Measurements from ENCODE around the gene C14orf180.
"Not testable (repeated sequence)": the region's sequence is repeated elsewhere in the genome, so short reads cannot be mapped to it uniquely, and the experiment has no call there.

C14orf180 gene

DNA sequence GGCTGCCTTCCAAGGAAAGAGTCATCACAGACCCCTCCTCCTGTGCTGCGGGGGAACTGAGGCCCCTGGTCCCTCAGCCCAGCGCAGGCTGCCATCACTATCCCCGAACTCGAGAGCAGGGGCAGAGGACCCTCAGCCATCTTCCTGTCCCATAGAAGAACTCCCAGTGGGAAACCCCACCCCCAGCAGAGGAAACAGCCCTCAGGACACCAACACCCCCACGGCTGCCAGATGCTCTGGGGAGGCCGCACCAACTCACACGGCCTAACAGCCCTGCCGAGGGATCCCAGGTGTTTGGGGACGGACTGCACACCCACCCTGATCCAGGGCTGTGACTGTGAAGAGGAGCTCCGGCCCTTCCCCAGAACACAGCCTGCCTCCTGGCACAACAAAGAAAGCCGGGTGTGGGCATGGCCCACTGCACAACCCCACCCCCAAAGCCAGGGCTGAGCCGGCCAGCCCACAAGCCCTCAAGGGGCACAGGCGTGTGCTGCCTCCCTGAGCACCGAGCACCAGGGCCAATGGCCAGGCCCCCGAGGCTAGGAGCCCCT lies 16.3 kb upstream of the C14orf180 start:
- no peak for DNase-seq

DNA sequence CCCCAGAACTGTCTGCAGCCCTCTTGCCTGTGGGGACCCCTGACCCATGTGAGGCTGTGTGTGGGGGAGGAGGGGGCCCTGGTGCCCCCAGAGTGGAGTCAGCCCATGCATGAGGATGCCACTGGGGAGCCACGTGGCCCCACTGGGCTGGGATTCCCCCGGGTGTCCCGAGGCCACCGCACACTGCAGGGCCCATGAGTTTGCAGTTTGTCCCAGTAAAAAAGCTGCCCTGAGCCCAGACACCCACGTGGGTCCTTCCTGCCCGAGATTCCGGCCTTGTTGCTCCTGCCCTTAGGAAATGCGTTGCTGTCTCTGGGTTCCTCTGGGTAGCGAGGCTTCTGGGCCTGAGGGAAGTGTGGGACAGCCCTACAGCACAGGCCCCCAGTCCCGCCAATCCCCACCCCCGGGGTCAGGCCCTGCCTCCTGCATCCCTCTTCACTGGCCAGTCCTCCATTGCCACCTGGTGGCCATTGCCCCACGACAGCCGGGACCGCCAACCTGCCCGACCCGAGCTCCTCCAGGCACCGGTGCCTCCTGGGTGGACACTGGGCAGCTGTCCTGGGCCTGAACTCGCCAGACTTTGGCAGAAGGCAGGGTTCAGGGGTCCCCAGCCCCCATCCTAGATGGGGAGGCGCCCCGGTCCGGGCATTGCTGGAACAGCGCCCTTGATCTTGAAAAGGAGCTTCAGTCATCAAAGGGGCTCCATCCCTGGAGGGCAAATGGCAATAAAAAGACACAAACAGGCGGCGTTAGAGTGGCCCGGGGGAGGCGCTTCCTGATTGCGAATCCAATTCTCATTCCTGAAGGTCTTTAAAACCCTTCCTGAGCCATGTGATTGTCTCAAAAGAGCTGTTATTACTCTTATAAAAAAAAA lies 15.6 kb upstream of the C14orf180 start:
- DNase-seq = no peak

DNA sequence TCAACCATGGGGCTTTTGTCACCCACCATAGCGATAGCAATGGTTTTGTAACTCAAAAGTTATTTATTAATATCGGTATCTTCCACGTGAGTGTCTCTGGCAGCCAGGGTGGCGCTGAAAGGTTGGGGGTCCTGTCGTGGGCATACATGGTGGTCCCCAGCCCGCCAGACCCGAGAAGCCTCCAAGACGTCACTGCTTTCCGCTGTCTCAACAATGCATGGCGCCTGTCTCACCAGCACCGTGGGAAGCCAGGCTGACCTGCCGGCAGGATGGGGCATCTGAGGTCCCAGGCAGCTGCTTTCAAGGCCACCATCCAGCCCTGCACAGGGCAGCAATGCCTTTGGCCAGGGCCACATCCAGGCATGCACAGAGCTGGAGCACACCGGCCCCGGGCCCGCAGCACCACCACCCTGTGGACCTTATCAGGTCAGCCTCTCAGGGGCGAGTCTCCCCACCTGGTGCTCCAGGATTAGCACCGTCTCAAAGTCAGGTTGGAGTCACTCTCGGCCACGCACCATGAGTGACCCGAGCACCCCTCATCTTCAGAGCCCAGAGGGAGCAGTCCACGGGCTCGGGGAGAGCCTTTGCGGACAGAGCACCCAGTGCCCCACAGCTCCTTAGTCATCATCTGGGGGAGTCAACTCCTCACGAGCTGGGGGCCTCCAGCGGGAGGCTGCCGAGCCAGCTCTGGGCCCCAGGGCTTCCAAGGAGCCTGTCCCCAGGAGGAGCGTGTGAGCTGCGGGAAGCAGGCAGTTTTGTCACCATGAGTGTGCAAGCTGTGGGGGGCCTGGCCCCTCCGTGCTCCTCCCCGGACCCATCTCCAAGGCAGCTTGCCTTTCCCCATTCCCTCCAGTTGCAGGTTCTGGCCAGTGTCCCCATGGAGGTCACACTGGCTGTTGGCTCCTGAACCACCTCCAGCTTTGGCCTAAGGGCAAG lies 14.6 kb upstream of the C14orf180 start:
- no peak for DNase-seq

DNA sequence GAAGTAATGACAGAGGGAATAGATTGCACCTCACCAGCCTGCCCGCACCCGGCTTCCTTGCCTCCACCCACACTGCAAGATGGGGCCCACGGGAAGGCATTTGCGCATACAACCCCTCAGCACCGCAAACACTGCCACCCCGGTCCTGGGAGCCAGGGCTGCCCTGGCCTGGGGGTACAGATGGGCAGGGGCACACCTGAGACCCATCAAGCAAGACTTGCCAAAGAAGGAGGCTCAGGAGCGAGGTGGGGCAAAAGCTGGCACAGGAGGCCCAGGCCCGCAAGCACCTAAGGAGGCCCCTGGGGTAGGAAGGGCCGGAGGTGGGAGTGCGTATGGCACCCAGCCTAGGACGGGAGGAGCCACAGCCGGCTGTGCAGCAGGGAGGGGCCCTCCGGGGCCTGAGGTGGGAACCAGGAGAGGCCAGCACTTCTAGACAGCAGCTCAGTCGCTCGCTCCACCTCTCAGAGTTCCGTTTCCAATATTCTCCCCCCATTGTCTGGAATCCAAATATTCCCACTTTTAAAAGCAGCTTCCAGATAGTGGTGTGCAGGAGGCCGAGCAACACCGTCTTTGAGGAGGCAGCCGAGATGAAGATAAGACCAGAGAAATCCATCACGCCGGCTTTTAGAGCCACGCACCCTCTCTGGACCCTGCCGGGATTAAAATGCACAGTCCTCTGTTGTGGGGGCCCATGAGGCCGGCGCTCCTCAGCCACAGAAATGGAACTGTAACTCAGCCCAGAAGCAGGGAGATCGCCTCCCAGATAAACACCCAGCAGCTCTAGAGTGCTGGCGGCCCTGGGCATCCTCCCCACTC lies 12.2 kb upstream of the C14orf180 start:
- DNase-seq = no peak

DNA sequence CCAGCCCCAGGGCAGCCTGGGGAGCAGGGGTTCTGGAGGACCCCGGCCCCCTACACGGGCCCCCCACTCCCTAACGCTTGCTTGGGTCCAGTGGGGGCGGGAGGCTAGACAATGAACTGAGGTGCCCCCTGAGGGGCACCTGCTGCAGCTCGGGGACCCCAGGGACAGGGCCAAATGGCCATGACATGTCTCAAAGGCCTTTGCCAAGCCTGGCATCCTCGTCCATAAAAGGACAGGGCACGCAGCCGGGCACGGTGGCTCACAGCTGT lies 11.7 kb upstream of the C14orf180 start:
- DNase-seq = no peak

DNA sequence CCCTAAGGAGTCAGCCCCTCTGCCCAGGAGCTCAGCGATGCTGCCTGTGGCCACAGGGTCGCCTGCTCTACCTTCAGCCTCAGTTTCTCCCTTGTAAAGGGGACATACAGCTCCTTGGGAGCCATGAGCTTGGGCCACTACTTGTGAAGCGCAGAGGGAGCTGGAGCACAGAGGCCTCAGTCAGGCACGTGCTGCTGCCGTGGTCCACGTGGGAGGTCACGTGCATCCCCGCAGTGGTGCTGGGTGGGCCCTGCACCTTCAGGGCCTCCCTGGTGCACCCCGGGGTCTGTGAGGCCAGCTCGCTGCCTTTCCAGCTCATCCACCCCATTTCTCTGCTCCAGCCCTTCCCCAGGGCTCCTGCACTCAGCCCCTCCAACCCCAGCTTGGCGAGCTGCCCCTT lies 10.9 kb upstream of the C14orf180 start:
- DNase-seq = no peak

DNA sequence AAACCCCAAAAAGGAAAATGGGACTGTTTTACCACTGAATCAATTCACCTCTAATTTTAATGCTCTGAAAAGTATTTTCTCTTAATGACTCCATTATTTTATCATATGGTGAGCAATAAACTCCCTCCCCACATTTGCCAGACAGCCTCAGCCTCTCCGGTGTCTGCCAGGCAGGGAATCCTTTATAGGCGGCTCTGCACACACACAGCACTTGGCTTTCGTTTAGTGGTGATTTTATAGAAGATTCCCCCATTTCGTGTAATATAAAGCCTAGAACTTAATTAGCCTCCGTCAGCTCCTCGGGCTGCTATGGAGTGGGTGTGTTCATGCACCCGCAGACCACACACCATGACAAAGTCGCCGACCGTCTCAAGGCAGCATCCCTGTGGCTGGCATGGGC lies 10.1 kb upstream of the C14orf180 start:
- DNase-seq = no peak

DNA sequence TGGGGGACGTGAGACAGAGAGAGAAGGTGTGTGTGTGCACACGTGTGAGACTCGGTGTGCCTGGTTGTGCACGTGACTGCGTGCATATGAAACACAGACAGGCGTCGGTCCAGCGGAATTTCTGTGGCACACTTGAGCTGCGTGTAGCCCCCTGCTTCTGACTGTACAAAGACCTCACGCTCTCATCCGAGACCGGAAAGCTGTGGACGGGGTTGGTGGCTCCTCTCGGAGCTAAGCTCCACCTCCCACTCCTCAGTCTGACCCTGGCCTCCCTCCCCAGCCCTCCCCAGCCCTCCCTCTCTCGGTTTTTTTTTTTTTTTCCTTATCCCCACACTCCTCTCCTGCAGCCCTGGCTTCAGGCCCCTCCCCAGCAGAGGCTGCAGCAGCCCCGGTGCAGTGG lies 8.3 kb upstream of the C14orf180 start:
- DNase-seq = no peak

DNA sequence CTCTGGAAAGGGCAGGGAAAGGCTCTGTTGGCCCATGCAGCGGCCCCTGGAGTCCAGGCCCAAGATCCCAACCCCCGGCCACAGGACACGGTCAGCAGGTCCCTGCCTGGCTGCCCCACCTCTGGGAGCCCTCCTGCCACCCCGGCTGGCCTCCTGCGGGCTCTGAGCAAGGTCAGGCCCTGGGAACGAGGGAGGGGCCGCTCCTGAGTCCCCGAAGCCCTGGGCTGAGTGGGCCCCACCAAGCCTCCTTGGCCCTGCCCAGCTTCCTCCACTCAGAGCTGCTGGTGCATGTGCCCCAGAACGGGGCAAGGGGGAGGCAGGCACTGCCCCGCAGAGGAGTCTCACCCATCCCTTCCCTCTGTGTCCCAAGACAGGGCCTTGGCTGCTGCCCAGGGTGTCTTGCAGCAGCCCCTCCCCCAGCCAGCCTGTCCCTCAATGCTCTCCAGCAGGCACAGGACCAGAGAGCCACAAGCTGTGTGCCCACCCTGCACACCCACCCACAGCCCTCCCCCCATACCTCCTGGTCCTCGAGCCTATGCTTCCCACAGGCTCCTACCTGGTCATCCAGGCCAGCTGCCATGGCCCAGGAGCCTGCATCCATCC lies 7.4 kb upstream of the C14orf180 start:
- no peak for DNase-seq

DNA sequence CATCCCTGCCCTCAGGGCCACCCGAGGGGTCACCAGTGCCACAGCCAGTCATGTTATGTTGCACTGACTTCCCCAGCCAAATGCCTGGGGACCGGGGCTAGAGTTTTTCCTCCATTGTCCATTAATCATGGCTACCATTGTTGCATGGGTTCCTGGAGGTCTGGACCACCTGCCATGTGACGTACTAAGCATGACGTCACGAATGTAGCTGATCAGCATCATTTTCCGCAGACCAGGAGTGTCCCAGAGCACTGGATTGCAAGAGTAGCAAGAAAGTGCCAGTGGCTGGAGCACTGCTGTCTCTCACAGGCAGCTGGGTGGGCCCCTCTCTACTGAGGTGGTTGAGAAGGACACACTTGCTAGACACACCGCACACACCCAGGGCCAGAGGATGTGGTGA lies 6.9 kb upstream of the C14orf180 start:
- no peak for DNase-seq

DNA sequence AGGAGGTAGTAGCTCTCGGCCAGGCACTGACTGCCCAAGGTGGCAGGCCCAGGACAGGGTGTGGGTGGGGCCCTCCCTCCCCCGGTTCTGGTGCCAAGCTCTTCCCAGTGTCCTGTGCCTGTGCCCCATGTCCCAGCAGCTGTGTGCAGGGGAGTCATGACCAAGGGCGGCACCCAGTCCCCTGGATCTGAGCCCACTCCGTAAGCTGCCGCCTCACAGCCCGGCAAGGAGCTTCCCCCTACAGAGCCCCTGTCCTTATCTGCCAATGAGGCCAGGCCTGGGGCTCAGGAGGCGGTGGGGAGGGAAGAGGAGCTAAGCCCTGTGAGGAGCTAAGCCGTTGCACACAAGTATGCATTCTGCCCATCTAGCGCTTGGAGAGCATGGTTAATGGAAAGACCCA lies 5.6 kb upstream of the C14orf180 start:
- DNase-seq = no peak

DNA sequence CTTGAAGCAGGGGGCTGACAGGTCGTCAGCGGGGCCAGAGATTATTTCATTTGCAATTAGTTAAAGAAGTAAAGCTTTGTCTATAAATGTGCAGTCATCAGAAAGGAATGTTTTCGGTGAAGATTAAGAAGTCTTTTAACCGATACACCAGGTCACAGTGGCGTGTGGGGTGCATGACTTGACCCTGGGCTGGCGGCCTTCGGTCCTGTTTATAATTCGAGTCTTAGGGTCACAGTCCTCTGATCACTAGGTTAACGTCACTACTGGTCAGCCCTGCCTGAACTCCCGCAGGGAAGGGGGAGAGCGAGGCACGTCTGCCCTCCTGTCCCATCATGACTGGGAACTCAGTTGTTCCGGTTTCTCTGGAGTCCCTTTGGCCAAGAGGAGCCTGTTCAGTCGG lies 5.0 kb upstream of the C14orf180 start:
- DNase-seq = no peak

DNA sequence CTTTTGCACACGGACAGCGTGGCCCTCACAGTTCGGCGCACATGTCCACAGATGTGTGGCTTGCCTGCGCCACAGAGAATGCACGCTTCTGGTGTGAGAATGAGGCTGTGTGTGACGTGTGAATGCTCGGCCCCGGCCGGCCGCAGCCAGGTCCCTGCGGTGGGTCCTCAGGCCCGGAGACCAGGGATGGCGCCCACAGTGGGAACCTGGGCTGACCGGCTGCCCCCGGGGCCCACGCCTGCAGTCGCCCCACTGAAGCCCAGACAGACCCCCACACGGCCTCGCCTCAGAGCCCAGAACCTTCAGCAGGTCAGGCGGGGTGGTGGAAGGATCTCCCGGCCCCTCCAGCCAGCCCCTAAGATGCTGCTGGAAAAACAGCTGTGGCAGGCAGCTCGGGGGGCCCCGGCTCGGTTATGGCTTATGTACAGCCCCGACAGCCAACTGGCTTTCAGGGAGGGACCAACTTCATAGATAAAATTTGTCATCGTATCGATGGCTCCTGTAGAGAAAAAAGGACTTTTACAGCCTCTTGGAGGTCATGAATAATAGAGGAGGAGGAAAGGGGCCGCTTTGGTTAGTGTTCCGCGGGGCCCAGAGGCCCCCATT lies 4.5 kb upstream of the C14orf180 start:
- DNase-seq = no peak

DNA sequence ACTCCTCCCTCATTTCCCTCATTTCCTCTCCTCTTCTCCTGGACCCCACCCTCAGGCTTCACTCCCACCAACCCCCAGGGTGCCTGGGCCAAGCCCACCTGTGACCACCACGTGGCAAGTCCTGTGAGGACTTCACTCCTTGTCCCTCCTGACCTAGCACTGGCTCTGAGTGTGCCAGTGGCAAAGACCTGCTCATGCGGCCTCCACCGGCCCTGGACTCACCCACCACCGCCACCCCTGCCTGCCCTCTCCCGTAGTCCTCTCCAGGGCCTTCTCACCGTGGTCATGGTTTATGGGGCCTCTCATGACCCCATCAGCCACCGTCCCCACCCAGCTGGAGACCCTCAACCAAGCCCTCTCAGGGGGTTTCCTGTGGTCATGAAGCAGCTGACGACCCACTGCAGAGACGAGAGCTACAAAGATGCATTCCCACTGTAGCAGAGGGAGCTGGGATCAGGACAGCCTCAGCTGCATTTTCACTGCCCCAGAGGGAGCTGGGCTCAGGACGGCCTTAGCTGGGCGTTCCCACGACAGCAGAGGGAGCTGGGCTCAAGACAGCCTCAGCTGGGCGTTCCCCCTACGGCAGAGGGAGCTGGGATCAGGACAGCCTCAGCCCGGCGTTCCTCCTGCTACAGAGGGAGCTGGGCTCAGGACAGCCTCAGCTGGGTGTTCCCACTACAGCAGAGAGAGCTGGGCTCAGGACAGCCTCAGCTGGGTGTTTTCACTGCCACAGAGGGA lies 3.2 kb upstream of the C14orf180 start:
- no peak for DNase-seq

DNA sequence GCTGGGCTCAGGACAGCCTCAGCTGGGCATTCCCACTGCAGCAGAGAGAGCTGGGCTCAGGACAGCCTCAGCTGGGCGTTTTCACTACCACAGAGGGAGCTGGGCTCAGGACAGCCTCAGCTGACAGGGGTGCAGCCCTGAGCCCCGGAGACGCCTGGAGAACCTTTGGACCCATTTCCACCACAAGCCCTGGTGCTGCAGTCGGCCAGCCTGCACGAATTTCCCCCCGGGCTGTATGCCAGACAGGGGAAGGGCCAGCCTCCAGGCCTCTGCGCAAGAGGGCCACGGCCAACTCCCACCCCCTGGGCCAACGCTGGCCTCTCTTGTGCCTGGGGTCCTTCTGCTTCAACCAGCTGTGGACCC lies 2.6 kb upstream of the C14orf180 start:
- no peak for DNase-seq

DNA sequence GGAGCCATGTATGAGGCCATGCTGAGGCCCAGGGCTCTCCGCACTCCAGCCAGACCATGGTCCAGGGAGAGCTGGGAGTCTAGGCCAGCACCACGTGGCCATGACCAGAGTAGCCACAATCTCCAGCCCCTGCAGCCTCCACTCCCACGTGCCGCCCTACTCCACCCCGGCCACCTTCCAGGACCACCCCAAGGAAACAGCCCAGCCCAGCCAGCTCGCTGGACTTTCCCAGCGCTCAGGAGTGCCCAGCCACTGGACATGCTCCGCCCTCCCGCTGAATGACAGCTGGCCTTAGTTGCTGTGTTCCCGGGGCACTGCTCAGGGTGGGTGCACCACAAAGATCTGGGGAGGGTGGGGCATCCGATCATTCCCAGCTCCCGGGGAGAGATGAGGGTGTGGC lies 2.1 kb upstream of the C14orf180 start:
- DNase-seq = no peak

DNA sequence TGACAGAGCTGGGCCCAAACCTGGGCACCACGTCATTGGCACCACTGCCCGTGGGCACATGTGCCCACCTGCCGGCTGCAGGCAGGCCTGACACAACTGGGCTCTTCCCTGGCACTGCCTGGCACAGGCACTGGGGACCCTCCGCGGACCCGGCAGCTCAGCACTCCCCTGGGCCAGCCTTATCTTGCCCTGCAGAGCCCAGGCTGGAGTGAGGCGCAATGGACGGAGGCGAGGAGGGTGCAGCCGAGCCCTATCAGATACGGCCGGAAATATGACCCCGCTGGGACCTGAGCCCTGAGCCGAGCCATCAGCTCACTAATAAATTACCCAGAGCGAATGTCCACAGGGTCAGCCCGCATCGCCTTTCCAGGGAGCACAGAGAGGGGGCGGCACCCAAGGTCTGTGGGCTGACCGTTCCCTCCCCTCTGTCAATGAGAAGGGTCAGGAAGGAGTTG lies 1.7 kb upstream of the C14orf180 start:
- no peak for DNase-seq

DNA sequence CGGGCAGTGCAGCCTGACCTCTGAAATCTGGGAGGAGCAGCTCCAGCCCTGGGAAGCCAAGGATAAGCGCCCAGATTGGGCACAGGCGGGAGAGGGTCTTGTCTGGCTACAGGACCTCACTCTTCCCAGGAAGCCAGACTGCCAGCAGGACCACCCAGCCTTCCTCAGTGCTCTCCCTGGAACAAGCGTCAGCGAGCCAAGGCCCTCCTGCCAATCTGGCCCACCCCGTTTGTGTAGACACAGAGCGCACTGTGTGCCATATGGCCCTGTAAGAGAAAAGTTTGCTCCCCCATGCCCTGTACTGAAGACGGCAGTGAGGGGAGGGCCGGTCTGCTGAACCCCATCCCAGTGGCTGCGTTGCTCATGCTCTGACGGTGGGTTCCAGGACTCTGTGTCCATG lies 1.2 kb upstream of the C14orf180 start:
- DNase-seq = no peak

DNA sequence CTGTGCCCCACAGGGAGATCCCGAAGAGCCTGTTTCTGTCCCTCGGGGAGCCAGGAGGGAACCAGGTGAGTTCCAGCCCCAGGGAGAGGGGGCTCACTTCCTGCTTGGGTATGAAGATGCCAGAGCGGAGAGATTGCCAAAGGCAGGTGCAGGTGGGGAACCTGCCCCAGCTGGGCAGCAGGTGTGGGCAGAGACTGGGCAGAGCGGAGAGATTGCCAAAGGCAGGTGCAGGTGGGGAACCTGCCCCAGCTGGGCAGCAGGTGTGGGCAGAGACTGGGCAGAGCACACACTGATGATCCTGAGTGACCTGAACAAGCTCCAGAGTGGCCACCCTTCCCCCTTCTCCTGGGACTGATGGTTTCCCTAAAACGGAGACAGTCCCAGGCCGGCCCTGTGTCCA lies 375 bp downstream of the C14orf180 start:
- DNase-seq = not testable (repeated sequence)

DNA sequence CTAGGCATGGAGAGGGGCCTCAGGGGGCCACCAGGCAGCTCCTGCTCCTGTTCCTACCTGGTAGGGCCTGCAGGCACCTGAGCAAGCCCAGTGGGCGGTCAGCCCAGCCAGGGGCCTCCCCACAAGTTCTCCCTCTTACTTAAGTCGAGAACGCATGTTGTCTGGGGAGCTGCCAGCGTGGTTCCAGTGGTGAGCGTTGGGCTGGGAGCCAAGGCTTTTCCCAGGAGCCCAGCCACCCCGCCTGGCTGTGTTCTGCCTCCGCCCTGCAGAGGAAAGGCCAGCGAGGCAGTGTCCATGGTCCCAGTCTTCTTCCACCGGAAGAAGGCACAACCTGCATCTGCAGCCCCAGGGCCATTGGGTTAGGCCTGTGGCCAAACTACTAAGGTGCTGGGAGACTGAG lies 1.4 kb downstream of the C14orf180 start:
- no peak for DNase-seq

DNA sequence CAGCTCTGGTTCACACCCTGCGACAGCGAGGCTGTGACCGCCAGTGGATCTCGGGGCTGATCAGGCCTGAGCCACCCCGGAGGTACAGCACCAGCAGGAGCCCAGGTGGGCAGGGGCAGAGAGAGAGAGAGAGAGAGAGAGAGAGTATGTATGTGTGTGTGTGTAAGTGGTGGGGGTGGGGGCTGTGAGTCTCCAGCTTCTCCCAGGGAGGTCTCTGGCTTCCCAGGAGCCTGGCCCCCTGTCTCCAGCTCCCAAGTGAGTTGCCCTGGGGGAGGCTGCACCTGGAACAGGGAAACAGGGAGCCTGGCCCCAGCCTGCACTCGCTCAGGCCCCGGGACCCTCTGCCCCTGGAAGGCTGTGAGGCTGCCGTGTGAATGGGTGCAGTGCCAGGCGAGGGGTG lies 2.0 kb downstream of the C14orf180 start:
- no peak for DNase-seq

DNA sequence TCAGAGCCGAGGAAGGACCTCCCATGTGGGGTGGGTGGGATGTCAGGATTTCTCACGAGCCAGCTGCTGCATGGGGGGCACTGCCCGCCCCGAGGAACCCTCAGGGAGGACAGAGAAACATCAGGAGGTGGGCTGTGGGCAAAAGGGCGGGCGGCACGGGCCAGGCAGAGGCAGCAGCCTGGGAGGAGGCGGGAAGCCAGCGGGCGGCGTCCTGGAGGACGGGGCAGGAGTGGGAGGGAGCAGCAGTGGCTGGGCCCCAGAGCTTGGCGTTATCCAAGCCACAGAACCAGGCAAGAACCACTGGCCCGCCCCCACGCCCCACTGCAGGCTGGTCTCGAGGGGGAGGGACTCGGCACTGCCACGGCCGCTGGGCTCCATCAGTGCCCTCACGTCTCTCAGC lies 2.4 kb downstream of the C14orf180 start:
- no peak for DNase-seq

Measured in amniotic stem cell (primary cell).